Activated CD8-positive, alpha-beta T cell treated with anti-CD3 and anti-CD28 coated beads for 36 hours (primary cell): ENCODE results near the gene PGAP6. TPM values are rescaled to one million over a fixed set of nuclear protein-coding genes. Genes with fewer than 3 reads are reported as not detected.

ENCODE experiments used
- ATAC-seq: fragments of 200-7000 bp; cut with Tn5 transposase; one replicate; pipeline ENCODE4 v1.10.0; 2021; ENCODE audit warnings: mild to moderate bottlenecking, moderate library complexity
- CTCF ChIA-PET: fragments of 350-600 bp; sonication (Branson Sonifier 250); formaldehyde crosslinking; loops from one replicate; lab custom pipeline; 2021; ENCODE audit warnings: antibody characterized with exemption; lab: Charles Lee
- POLR2A ChIA-PET: fragments of 350-600 bp; sonication (Branson Sonifier 250); formaldehyde crosslinking; loops from one replicate; lab custom pipeline; 2021; ENCODE audit warnings: antibody characterized with exemption; lab: Charles Lee
- DNase-seq: peaks from one replicate; pipeline ENCODE4 v3.0.0-alpha.2; 2020
- H3K27ac Mint-ChIP-seq: one replicate; pipeline ENCODE4 v1.8.0; 2021; ENCODE audit warnings: mild to moderate bottlenecking, mixed read lengths
- H3K27me3 Mint-ChIP-seq: one replicate; pipeline ENCODE4 v1.8.0; 2021; ENCODE audit warnings: mixed read lengths
- H3K36me3 Mint-ChIP-seq: one replicate; pipeline ENCODE4 v1.8.0; 2021; ENCODE audit warnings: low read depth, mixed read lengths
- H3K4me1 Mint-ChIP-seq: one replicate; pipeline ENCODE4 v1.8.0; 2021; ENCODE audit warnings: low read depth, mixed read lengths
- H3K4me3 Mint-ChIP-seq: one replicate; pipeline ENCODE4 v1.8.0; 2021; ENCODE audit warnings: mild to moderate bottlenecking, moderate library complexity, mixed read lengths
- H3K9me3 Mint-ChIP-seq: one replicate; pipeline ENCODE4 v1.8.0; 2021; ENCODE audit warnings: mixed read lengths
- intact Hi-C: fragments of 100-400 bp; cut with micrococcal nuclease; formaldehyde crosslinking; loops from one replicate; pipeline ENCODE4 v1.10.0; 2022
- total RNA-seq, 2 experiments: library from RNA; stranded (reverse); gene quantifications; one replicate each; pipeline ENCODE4 v1.2.3, GENCODE V29; 2021
- TF ChIP-seq, protein P1 (sequence below): fragments of 200-600 bp; IDR thresholded peaks from one replicate; pipeline ENCODE4 v1.8.0; 2022; ENCODE audit warnings: antibody characterized with exemption, mild to moderate bottlenecking

The PGAP6 gene
- total RNA-seq, 2 experiments from 2014 or later, result 21.9 to 24.8 TPM

GRCh38 chr16:369866-370436 is 11.8 kb downstream of the PGAP6 start:
- H3K36me3 Mint-ChIP-seq, result peaks cover 16% of the 10 kb centered on the region
- ChIA-PET POLR2A (interaction anchor here (0.8 kb wide), 1 partner anchor 32 kb away, joined by 3 read pairs; no protein-coding TSS in a partner anchor), CTCF (interaction anchor here (1.0 to 1.3 kb wide), 2 partner anchors 8 to 17 kb away, joined by 3 to 7 read pairs; partner anchors contain the start of gene AXIN1)
- no peaks in the 10 kb centered on the region for H3K9me3 Mint-ChIP-seq
- no peaks in the 10 kb centered on the region for H3K27me3 Mint-ChIP-seq
- H3K27ac Mint-ChIP-seq, result peak overlapping the region; percentile 3
- intact Hi-C loops, result no loop called here
- DNase-seq (no peak), ATAC-seq (no peak)
- peak overlapping the region; percentile 81 for H3K4me3 Mint-ChIP-seq
- TF ChIP-seq, protein P1, sequence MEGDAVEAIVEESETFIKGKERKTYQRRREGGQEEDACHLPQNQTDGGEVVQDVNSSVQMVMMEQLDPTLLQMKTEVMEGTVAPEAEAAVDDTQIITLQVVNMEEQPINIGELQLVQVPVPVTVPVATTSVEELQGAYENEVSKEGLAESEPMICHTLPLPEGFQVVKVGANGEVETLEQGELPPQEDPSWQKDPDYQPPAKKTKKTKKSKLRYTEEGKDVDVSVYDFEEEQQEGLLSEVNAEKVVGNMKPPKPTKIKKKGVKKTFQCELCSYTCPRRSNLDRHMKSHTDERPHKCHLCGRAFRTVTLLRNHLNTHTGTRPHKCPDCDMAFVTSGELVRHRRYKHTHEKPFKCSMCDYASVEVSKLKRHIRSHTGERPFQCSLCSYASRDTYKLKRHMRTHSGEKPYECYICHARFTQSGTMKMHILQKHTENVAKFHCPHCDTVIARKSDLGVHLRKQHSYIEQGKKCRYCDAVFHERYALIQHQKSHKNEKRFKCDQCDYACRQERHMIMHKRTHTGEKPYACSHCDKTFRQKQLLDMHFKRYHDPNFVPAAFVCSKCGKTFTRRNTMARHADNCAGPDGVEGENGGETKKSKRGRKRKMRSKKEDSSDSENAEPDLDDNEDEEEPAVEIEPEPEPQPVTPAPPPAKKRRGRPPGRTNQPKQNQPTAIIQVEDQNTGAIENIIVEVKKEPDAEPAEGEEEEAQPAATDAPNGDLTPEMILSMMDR, result no peak
- peaks cover 13% of the 10 kb centered on the region for H3K4me1 Mint-ChIP-seq

DNA sequence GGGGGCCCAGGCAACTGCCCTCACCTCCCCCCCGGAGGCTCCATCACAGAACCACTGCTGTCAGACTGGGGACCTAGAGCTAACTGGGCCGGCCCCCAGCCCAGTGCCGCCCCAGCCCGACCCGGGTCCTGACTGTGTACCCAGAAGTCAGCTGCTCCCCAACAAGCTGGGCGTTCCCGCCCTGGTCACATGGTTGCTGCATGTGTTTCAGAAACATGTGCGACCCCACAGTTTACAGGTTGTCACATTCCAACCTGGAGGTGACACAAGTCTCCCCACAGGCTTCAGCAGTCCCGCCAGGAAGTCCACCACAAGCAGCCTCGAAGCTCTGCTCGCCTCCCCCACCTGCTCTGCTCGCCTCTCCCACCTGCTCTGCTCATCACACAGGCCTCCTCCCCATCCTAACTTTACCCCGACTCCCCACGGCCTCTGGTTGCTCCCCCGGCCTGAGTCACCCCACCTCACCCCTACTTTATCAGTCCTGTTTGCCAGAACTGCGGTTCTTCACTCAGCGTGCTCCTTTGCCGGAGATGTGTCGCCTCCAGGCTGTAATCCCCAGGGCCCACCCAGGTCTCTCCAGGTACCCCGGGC is 12.4 kb downstream of the PGAP6 start:
- peak overlapping the region; percentile 3 for H3K27ac Mint-ChIP-seq
- no peaks in the 10 kb centered on the region for H3K9me3 Mint-ChIP-seq
- ATAC-seq (no peak), DNase-seq (no peak)
- intact Hi-C loops, result no loop called here
- POLR2A ChIA-PET, result interaction anchor here (0.6 to 0.8 kb wide), 2 partner anchors 33 to 141 kb away, joined by 3 read pairs; no protein-coding TSS in a partner anchor
- H3K4me3 Mint-ChIP-seq, result peak overlapping the region; percentile 52
- H3K4me1 Mint-ChIP-seq, result peaks cover 13% of the 10 kb centered on the region
- H3K36me3 Mint-ChIP-seq, result peaks cover 16% of the 10 kb centered on the region
- no peaks in the 10 kb centered on the region for H3K27me3 Mint-ChIP-seq
- CTCF ChIA-PET, result no interaction called here
- TF ChIP-seq, protein P1, result no peak

GRCh38 chr16:368388-369158 is 13.2 kb downstream of the PGAP6 start:
- peaks cover 16% of the 10 kb centered on the region for H3K36me3 Mint-ChIP-seq
- ChIA-PET CTCF (no interaction called here), POLR2A (interaction anchor here (0.6 to 0.8 kb wide), 2 partner anchors 34 to 140 kb away, joined by 3 read pairs; no protein-coding TSS in a partner anchor)
- ATAC-seq (no peak), DNase-seq (no peak)
- TF ChIP-seq, protein P1, result no peak
- peaks cover 13% of the 10 kb centered on the region for H3K4me1 Mint-ChIP-seq
- no peaks in the 10 kb centered on the region for H3K27me3 Mint-ChIP-seq
- no peak overlapping the region for H3K4me3 Mint-ChIP-seq
- intact Hi-C loops, result no loop called here
- no peaks in the 10 kb centered on the region for H3K9me3 Mint-ChIP-seq
- H3K27ac Mint-ChIP-seq, result no peak overlapping the region

DNA sequence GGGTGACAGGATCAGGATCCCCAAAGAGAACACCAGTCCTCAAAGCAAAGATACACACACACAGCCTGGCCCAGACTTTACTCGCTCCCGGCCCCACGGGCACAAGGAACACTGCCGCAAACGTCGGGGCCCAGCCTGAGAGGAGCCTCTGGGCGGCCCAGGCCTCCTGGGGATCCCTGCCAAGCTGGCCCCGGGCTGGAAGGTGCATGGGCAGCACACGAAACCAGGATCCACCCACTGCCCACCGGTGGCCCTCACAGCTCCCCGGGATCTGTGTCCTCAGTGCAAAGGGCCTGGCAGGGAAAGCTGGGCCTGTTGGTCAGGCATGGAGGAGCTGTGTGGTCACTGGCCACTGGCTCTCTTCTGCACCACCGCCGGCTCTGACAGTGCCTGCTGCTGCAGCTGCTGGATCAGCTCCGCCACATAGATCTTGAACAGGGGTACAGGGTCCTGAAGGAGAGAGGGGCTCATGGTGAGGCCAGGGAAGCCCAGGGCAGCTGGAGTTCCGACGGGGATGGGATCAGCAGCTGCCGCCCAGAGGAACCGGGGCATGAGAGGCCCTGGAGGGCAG is 14.4 kb downstream of the PGAP6 start:
- H3K4me1 Mint-ChIP-seq, result peaks cover 14% of the 10 kb centered on the region
- ATAC-seq (no peak), DNase-seq (no peak)
- H3K27ac Mint-ChIP-seq, result no peak overlapping the region
- ChIA-PET POLR2A (interaction anchor here (2.0 kb wide), 1 partner anchor 14 kb away, joined by 6 read pairs; no protein-coding TSS in a partner anchor), CTCF (interaction anchor here (0.6 to 1.0 kb wide), 3 partner anchors 29 to 271 kb away, joined by 3 read pairs; no protein-coding TSS in a partner anchor)
- H3K27me3 Mint-ChIP-seq, result no peaks in the 10 kb centered on the region
- TF ChIP-seq, protein P1, result no peak
- intact Hi-C loops, result no loop called here
- no peak overlapping the region for H3K4me3 Mint-ChIP-seq
- no peaks in the 10 kb centered on the region for H3K9me3 Mint-ChIP-seq
- peaks cover 16% of the 10 kb centered on the region for H3K36me3 Mint-ChIP-seq
